H1 (cell line): ENCODE measurements around the gene STARD13. TPM values are rescaled to one million over a fixed set of nuclear protein-coding genes. Genes with fewer than 3 reads are reported as not detected.

Experiments
- ASH2L ChIP-seq: fragments of 200-600, 300-600 bp; sonication (generic); IDR thresholded peaks from one replicate; pipeline ENCODE4 v1.7.1; 2017; ENCODE audit warnings: low read length
- HDAC6 ChIP-seq: IDR thresholded peaks from one replicate; pipeline ENCODE4 v1.7.1; 2012; ENCODE audit warnings: low read depth, mild to moderate bottlenecking, inconsistent platforms, low read length, moderate library complexity
- JUN ChIP-seq: IDR thresholded peaks from 2 replicates; pipeline ENCODE4 v1.6.1; 2011; ENCODE audit warnings: low read depth, mild to moderate bottlenecking, improper control_type of control experiment, low read length
- JUND ChIP-seq: IDR thresholded peaks from 2 replicates; pipeline ENCODE4 v1.6.1; 2011; ENCODE audit warnings: mild to moderate bottlenecking, improper control_type of control experiment, low read length
- MAFK ChIP-seq: IDR thresholded peaks from 2 replicates; pipeline ENCODE4 v1.6.1; 2012; ENCODE audit warnings: low read depth, mild to moderate bottlenecking, improper control_type of control experiment, low read length
- RNF2 ChIP-seq: fragments of 200-900, 300-1000 bp; sonication (generic); IDR thresholded peaks from 2 replicates; pipeline ENCODE4 v1.7.1; 2016; ENCODE audit warnings: borderline replicate concordance, low read depth, mild to moderate bottlenecking, antibody characterized with exemption, low read length; ENCODE audit not compliant: poor library complexity, severe bottlenecking; ENCODE audit errors: missing control alignments
- SIX5 ChIP-seq: IDR thresholded peaks from 2 replicates; pipeline ENCODE4 v1.6.1; 2011; ENCODE audit warnings: mild to moderate bottlenecking, low read depth, low read length
- polyA plus RNA-seq, 7 experiments: library from polyadenylated mRNA; depleted of rRNA in 3 of 7; stranded (reverse) in 5 of 7; unstranded in 2 of 7; fragments of >200 nt in 5 of 7; fragments of 200-250 nt in 2 of 7; gene quantifications; 1 replicate in 5 of 7; 2 replicates in 1 of 7; 4 replicates in 1 of 7; pipeline versions ENCODE4 v1.2.1 to v1.2.3, GENCODE V29; 2011 to 2013; ENCODE audit warnings: missing spikeins in 2 of 7, mixed read lengths in 2 of 7
- total RNA-seq: library from RNA; stranded (reverse); fragmentation: NEBNext Ultra II Directional; extraction: Animal tissue kit (Norgen Biotek cat#: 25700); gene quantifications from 2 replicates; pipeline ENCODE4 v1.2.1, GENCODE V29; 2021
- TF ChIP-seq, protein P1 (sequence below): IDR thresholded peaks from 2 replicates; pipeline ENCODE4 v1.6.1; 2011; ENCODE audit warnings: low read depth, mild to moderate bottlenecking, low read length; ENCODE audit not compliant: insufficient read depth

STARD13 gene
- total and polyA plus RNA-seq, 2 of the 8 experiments (the other 6 are each of a cell fraction or from before 2014, with no cell fraction given): 0.82 to 2.9 TPM

DNA sequence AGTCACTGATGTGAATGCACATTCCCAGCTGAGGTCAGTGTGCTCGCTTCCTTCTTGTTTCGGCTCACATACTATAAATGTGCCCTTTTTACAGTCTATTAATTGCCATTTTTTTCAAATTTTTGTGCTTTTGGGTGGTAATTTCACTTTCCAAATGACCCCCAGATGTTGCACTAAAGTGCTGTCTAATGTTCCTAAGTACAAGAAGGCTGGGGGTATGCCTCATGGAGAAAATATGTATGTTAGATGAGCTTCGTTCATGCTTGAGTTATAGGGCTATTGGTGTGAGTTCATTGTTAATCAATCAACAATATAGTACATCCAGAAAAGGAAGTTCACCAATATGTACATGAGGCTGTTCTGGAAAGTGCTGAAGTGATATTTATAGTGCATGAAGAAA, 184.7 kb downstream of the STARD13 start (continued):
- TF ChIP-seq, protein P1, sequence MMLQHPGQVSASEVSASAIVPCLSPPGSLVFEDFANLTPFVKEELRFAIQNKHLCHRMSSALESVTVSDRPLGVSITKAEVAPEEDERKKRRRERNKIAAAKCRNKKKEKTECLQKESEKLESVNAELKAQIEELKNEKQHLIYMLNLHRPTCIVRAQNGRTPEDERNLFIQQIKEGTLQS: no peak
- TF ChIP-seq MAFK (no peak), RNF2 (no peak), ASH2L (no peak), JUND (no peak), JUN (no peak), SIX5 (no peak), HDAC6 (no peak)
